HG02623 (cell line): Measurements from ENCODE around the gene LILRA6.
"Not testable (repeated sequence)": the region's sequence is repeated elsewhere in the genome, so short reads cannot be mapped to it uniquely, and the experiment has no call there.

Experiments
- ATAC-seq: cut with Tn5 transposase; IDR thresholded peaks from one replicate; pipeline ENCODE4 v1.9.1; 2021; ENCODE audit warnings: moderate library complexity; ENCODE audit not compliant: unreplicated experiment

The LILRA6 gene

DNA sequence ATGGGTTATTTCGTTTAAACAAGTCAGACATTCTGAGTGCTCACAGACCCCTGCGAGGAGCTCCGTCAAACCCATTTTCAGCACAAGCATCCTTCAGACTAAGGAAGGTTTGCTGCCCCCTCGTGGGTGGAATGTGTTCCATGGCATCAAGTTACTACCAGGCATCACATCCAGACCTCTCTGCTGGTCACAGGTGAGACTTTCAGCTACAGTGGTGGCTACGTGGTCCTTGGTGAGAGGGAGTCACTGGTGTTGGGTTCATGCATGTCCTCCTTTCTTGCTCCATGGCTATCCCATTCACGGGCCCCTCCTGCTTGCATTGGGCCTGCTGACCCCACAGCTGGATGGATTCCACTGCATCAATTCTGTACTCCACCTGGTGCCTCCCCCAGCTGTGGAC is 23.5 kb upstream of the LILRA6 start:
- no peak for ATAC-seq

DNA sequence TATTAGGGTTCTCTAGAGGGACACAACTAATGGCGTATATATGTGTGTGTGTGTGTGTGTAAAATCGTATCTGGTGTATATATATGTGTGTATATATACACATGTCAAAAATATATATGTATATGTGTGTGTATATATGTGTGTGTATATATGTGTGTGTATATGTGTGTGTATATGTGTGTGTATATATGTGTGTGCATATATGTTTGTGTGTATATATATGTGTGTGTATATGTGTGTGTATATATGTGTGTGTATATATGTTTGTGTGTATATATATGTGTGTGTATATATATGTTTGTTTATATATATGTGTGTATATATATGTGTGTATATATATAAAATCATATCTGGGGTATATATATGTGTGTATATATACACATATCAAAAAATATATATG is 19.9 kb upstream of the LILRA6 start:
- ATAC-seq, result no peak

DNA sequence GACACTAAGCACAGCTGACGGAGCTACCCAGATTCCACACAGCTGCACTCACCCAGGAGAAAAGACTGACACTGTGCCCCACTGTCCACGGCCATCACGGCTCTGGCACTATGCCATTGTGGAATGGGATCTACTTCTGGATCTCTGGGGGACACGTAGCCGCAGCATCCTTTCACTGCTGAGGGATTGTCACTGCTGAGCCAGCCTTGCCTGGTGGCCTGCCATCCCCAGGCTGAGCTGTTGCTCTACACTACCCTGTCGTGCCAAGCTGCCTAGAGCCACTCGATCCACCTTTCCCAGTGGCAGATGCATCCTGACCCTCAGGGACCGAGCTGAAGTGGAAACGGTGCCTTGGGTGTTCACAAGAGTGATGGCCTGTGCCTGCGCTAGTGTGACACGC is 19.5 kb upstream of the LILRA6 start:
- no peak for ATAC-seq

DNA sequence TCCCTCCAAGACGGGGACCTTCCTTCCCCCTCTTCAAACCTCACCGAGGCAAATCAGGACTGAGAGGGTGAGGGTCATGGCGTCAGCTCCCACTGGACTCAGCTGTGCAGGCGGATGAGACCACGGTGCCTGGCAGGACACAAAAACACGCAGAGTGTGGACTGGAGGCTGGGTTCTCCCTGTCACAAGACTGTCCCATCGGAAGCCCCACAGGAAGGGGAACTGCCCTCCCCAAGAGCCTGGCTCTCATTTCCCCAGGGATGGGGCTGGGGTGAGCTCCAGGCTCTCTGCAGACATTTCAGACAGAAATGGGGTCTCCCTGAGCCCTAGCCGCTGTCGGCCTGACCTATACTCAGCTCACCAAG is 14.5 kb upstream of the LILRA6 start, which contains the start of gene LILRB5:
Gene LILRB5, minus strand, starts transcription at position 158 of the 365 bp plus-strand sequence. Its CDS starts 80 bp downstream, at position 78.
- no peak for ATAC-seq

DNA sequence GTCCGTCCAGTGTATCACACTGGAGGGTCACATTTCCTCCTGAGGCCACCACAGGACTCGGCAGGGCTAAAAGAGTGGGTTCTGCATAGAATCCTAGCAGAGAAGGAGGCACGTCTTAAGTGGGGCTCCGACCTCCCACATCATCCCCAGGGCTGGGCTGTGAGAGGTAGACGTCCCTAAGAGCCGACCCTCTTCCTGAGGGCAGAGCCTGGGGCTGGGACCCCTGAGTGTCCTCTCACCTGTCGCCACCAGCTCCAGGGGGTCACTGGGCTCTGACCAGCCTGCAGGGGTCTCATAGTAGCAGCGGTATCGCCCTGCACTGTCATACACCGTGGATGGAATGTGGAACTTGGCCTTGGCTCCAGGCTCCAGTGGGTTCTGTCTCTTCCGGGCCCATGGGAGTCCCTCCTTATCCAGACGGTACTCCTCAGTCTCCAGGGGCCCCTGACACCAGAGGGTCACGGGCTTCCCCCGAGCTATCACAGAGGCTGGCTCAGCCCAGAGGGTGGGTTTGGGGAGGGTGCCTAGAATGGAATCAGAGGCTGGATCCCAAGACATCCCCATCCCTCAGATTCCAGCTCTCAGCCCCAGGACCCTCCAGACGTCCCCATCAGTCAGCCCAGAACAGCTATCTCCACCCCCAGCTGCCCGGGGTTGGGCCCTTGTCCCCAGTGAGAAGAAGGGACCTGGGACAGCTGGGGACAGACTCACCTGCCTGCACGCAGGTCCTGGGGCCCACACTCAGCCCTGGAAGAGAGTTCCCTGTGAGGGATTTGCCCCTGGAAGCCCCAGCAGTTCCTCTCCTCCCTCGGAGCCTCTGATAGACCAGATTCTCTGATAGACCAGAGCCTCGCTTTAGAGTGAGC is 13.9 kb upstream of the LILRA6 start:
- ATAC-seq, result no peak

DNA sequence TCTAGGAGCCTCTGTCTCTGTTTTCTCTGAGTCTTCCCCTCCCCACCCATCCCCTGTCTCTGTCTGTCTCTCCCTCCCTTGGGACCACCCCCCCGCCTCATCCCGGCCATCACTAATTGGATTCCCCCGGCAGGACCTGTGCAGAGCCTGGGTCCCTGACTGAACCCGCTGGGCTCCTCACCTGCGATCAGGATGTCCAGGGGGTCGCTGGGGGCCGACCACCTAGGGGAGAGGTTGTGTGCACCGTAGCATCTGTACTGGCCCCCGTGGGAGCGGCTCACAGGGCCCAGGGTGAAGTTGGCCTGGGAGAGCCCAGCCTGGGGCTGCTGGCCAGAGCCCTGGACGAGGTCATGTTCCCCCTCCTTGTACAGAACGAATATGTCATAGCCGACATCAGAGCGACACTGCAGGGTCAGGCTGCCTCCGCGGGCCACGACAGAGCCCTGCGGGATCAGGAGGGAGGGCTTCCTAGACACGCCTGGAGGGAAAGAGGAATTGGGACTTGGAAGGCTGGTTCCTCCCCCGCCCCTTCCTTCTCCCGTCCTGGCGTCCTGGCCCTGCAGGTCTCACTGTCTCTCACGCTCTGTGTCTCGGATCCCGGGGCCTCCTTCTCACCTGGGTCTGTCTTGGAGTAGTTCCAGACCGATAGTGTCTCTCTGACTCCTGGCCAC is 12.7 kb upstream of the LILRA6 start:
- ATAC-seq, result no peak

DNA sequence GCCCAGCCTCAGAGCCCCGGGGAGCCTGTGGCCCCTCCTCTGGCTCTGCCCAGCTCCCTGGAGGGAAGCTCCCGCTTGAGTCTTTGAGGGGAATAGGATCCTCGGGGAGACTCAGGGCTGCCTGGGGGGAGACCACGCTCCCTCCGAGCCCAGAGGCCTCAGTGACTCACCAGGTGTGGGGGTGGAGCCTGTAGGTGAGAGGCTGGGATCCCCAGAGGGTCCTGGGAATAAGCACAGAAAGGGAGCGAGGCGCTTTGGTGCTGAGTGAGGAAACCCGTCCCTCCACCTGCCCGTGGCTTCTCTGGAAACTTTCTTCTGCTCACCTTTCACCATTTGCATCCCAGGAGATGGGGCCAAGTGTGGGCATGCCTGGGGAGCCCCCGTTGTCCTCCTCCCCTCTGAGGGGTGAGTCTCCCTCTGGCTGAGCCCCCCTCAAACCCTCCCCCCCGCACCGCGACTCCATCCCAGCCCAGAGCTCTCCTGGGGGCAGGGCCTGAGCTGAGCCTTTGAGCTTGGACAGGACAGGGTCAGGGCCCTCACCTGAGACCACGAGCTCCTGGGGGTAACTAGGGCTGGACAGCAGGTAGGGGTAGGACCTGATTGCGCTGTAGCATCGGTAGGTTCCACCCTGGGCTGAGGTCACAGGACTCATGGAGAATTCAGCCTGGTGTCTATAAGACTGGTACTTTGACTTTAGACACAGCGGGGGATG is 11.8 kb upstream of the LILRA6 start:
- no peak for ATAC-seq

DNA sequence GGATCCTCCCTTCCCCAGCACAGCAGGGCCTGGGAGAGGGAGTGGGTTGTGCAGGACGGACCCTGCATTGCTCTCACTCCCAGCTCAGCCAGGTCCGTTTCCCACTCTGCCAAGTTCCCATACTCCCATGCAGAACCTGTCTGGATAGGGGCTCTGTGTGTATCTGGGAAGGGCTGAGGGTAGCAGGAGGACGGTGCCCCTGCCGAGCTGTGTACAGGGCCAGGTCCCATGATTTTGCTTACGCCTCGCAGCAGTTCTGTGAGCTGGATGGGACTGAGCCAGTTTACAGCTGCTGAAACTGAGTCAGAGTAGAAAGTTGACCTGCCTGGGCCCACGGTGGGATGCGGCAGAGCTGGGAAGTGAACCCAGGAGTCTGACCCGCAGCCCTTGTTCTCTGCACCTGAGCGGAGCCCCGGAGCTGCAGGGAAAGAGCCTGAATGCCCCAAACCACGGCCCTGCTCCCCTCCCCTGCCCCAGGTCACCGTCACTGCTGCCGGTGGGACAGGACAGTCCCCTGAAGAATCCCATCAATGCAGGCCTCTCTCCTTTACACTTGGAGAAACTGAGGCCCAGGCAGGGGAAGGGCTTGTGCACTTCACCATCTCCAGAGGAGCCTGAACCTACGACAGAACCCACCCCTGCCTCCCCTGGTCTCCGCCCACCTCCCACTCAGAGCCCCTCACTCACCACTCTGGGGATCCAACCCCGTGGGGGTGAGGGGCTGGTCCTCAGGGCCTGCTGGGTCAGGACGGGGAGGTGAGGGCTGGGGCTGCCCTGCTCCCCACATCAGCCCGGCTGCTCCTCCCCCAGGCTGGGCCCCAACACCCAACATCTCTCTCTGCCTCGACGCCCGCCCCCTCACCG is 11.0 kb upstream of the LILRA6 start:
- ATAC-seq, result no peak

DNA sequence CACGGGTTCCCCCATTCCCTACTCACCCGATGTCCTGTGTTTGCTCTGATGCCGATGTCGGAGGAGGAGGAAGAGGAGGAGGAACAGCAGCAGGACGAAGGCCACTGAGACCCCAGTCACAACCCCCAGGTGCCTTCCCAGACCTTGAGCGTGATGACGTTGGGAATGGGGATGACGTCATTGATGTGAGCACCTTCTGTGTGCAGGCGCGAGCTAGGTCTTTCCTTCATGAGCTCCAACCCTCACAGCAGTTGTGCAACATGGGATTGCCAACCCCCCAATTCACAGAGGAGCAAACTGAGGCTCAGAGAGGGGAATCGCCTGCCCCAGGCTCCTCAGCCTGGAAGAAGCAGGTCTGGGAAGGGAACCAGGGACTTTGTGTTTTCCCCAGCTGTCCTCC is 10.3 kb upstream of the LILRA6 start:
- no peak for ATAC-seq

DNA sequence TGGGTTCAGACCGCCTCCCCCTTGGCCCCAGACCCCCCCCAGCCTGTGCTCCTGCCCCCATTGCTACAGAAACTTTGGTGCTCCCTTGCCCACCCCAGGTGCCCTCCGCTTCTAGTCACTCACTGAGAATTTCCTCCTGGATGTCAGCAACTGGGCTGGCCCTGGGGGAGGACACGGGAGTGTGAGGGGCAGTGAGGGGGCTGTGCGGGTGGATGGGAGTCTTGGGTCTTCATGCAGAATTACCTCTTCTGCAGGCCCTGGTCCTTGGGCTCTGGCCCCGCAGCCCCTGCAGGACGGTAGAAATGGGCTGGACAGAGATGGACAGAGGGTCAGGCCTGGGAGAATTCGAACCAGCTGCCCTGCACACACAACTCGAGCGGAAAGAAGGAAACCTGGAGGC is 9.7 kb upstream of the LILRA6 start:
- no peak for ATAC-seq

DNA sequence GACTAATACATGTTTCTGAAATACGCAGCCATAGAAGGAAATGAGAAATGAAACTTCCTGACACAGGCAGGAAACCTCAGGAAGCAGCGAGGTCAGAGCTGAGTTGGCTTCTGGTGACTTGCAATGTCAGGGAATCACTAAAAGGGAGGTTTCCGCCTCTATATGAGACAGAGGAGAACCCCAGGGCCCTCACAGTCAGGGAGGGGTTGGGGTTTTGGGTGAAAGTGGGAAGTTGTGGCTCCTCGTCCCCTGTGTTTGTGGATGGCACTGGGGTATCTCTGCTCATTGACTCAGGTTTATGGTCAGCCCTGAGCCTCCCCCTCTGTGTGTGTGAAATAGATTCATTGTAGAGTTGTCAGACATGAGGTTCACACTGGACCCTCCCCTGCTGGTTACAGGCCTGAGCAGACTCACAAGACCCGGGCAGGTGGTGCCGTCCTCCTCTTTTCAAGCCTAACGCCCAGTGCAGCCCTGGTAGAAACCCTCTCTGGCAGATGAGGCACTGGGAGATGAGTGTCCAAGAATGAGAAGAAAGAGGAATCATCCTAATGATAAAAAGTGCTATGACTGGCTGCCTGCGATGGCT is 5.5 kb upstream of the LILRA6 start:
- ATAC-seq, result no peak

DNA sequence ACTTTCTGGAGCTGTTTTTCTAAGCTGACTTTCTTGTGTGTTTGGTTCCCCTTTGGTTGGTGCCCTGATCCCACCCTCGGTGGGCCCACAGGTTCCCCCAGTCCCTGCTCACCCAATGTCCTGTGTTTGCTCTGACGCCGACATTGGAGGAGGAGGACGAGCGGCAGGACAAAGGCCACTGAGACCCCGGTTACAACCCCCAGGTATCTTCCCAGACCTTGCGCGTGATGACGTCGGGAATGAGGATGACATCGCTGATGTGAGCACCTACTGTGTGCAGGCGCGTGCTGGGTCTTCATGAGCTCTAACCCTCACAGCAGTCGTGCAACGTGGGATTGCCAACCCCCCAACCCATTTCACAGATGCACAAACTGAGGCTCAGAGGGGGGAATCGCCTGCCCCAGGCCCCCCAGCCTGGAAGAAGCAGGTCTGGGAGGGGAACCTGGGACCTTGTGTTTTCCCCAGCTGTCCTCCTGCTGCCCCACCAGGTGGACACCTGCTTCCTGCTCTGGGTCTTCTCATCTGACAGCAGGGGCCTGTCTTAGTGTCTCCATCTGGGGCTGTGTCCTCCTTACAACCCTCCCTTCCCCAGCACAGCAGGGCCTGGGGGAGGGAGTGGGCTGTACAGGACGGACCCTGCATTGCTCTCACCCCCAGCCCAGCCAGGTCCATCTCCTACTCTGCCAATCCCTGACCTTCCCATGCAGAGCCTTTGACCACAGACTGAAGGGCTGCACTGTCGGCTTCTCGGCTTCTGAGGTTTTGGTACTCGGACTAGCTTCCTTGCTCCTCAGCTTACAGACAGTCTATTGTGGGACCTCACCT is 4.7 kb upstream of the LILRA6 start:
- no peak for ATAC-seq

DNA sequence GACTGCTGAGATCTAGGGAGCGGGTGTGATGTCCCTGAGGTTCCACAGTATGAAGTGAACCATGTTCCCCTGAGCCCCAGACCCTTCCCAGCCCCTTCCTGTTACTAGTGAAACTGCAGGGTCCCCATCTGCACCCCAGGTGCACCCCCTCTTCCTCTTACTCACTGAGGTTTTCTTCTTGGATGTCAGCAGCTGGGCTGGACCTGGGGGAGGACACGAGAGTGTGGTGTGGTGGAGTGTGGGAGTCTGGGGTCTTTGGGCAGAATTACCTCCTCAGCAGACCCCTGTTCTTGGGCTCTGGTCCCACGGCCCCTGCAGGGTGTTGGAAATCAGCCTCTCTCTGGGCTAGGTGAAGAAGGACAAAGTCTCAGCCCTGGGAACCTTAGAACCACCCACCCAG is 3.3 kb upstream of the LILRA6 start:
- ATAC-seq, result no peak

DNA sequence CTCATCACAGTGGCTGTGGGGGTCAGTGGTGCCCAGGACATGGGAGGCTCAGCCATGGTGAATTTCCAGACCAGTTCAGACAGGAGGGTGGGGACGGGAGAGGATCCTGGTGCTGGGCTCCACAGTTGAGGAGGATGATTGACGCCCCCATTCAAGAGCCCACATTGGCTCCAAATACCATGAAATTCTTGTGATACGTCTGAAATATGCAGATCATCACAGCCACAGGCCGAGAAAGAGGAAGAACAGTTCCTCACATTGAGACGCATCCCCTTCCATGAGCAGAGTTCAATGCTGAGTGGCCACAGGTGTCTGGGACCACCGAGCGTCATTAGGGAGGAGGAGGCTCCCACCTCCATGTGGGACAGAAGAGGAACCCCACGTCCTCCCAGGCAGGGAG is 1.2 kb upstream of the LILRA6 start:
- not testable (repeated sequence) for ATAC-seq

DNA sequence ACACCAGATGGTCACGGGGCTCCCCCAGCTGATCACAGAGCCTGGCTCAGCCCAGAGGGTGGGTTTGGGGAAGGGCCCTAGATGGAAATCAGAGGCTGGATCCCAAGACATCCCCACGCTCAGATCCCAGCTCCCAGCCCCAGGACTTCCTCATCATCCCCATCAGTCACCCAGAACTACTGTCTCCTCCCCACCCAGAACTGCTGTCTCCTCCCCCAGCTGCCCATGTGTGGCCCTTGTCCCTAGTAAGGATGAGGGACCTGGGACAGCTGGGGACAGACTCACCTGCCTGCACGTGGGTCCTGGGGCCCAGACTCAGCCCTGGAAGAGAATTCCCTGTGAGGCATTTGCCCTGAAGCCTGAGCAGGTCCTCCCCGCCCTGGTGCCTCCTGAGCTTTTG is 356 bp downstream of the LILRA6 start:
- not testable (repeated sequence) for ATAC-seq

DNA sequence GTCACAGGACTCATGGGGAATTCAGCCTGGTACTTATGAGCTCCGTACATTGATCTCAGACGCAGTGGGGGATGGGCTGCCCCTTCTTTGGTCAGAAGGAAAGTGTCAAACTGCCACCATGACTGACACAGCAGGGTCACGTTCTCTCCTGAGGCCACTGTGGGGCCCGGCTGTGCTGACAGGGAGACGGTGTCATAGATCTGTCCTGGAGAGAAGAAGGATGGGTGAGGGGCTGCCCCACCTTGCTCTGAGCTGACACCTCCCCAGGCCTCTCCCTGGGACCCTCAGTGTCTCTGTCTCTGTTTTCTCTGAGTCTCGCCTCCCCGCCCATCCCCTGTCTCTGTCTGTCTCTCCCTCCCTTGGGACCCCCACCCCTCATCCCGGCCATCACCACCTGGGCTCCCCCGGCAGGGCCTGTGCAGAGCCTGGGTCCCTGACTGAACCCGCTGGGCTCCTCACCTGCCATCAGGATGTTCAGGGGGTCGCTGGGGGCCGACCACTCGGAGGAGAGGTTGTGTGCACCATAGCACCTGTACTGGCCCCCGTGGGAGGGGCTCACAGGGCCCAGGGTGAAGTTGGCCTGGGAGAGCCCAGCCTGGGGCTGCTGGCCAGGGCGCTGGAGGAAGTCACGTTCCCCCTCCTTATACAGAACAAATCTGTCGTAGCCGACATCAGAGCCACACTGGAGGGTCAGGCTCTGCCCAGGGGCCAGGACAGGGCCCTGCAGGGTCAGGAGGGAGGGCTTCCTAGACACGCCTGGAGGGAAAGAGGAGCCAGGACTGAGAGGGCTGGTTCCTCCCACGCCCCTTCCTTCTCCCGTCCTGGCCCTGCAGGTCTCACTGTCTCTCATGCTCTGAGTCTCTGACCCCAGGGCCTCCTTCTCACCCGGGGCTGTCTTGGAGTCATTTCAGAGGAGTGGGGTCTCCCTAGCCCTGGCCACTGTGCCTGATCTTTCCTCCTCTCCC is 1.9 kb downstream of the LILRA6 start:
- ATAC-seq, result not testable (repeated sequence)

DNA sequence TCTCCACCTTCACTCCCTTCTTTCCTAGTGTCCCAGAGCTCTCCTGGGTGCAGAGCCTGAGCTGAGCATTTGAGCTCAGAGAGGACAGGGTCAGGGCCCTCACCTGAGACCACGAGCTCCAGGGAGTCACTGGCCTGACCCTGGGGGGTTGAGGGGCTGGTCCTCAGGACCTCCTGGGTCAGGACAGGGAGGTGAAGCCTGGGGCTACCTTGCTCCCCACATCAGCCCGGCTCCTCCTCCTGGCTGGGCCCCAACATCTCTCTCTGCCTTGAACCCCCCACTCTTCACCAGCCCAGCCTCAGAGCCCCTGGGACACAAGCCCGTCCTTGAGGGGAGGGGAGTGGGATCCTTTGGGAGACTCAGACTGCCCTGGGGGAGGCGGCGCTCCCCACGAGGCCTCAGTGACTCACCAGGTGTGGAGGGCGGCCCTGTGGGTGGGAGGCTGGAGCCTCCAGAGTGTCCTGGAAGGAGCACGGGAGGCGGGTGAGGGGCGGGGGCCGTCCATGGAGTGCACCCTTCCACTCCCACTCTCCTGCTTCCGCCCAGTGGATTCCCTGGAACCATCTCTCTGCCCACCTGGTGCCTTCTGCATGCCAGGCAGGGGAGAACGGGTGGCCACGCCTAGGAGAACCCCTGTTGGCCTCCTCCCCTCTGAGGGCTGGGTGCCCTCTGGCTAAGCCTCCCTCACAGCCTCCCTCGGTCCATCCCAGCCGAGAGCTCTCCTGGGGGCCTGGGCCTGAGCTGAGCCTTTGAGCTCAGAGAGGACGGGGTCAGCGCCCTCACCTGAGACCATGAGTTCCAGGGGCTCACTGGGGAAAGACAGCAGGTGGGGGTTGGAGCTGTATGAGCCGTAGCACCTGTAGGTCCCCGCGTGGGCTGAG is 2.9 kb downstream of the LILRA6 start:
- ATAC-seq, result not testable (repeated sequence)
